Right kidney (tissue), 9 donors: ENCODE data around the gene TMEM35A.
"Not testable (repeated sequence)": the region's sequence is repeated elsewhere in the genome, so short reads cannot be mapped to it uniquely, and the experiment has no call there.

Experiments
- DNase-seq: peaks from one replicate; pipeline ENCODE4 v3.0.0-alpha.2; 2016
- long read RNA-seq, 8 donors: transcript quantifications; one replicate each; lab custom pipeline, GENCODE V29; 2026

Gene TMEM35A
- long read RNA-seq, donor 1, transcript TMEM35A-201 (2 exons, 2,195 nt) = major isoform, 11 of 11 reads
- long read RNA-seq, donor 1, partial matches to known transcripts = 0 of 11 reads
- long read RNA-seq, donor 1, other reads (novel, unspliced or antisense) = 0 of 11 reads
- long read RNA-seq, donor 2, partial matches to known transcripts = 0 of 2 reads
- long read RNA-seq, donor 2, other reads (novel, unspliced or antisense) = 0 of 2 reads
- long read RNA-seq, donor 3, partial matches to known transcripts = 0 of 1 reads
- long read RNA-seq, donor 3, other reads (novel, unspliced or antisense) = 0 of 1 reads
- long read RNA-seq, donor 4, partial matches to known transcripts = 12 of 16 reads
- long read RNA-seq, donor 4, other reads (novel, unspliced or antisense) = 0 of 16 reads
- long read RNA-seq, donor 5, partial matches to known transcripts = 0 of 3 reads
- long read RNA-seq, donor 5, other reads (novel, unspliced or antisense) = 0 of 3 reads
- long read RNA-seq, donor 6, transcript TMEM35A-201 (2 exons, 2,195 nt) = major isoform, 5 of 5 reads
- long read RNA-seq, donor 6, partial matches to known transcripts = 0 of 5 reads
- long read RNA-seq, donor 6, other reads (novel, unspliced or antisense) = 0 of 5 reads
- long read RNA-seq, donor 7, partial matches to known transcripts = 0 of 4 reads
- long read RNA-seq, donor 7, other reads (novel, unspliced or antisense) = 0 of 4 reads
- long read RNA-seq, donor 8, transcript TMEM35A-201 (2 exons, 2,195 nt) = major isoform, 5 of 5 reads
- long read RNA-seq, donor 8, partial matches to known transcripts = 0 of 5 reads
- long read RNA-seq, donor 8, other reads (novel, unspliced or antisense) = 0 of 5 reads

GRCh38 chrX:101078716-101079598, at the start of gene TMEM35A:
Gene TMEM35A (plus strand): TSS chrX:101078879. CDS start chrX:101079003, 124 bp downstream.
- peak; percentile 42 for DNase-seq

GRCh38 chrX:101029665-101030064, 49.0 kb upstream of the TMEM35A start:
- DNase-seq = no peak

GRCh38 chrX:101037231-101037630, 41.4 kb upstream of the TMEM35A start:
- no peak for DNase-seq

GRCh38 chrX:101040197-101040596, 38.5 kb upstream of the TMEM35A start:
- DNase-seq = no peak

GRCh38 chrX:101051153-101051548, 27.5 kb upstream of the TMEM35A start:
- no peak for DNase-seq

- peak; percentile 84 for DNase-seq
Observed at GRCh38 chrX:101051549-101052302, 27.0 kb upstream of the TMEM35A start, which contains the start of gene TRMT2B. Gene TRMT2B (minus strand): TSS chrX:101052111. CDS start chrX:101042289, 9,822 bp downstream.

GRCh38 chrX:101056551-101056950, 22.1 kb upstream of the TMEM35A start:
- not testable (repeated sequence) for DNase-seq

- no peak for DNase-seq
Observed at GRCh38 chrX:101057093-101057714, 21.5 kb upstream of the TMEM35A start.

GRCh38 chrX:101062176-101062575, 16.5 kb upstream of the TMEM35A start:
- DNase-seq = no peak

GRCh38 chrX:101071582-101071981, 7.1 kb upstream of the TMEM35A start:
- no peak for DNase-seq

- DNase-seq = no peak
Observed at GRCh38 chrX:101079736-101080270, 1.1 kb downstream of the TMEM35A start.

- DNase-seq = no peak
Observed at GRCh38 chrX:101080326-101081124, 1.8 kb downstream of the TMEM35A start.

- DNase-seq = no peak
Observed at GRCh38 chrX:101081231-101081630, 2.6 kb downstream of the TMEM35A start.

GRCh38 chrX:101091817-101092216, 13.1 kb downstream of the TMEM35A start:
- no peak for DNase-seq

GRCh38 chrX:101097546-101098453, 19.1 kb downstream of the TMEM35A start, which contains the start of gene CENPI:
Gene CENPI (plus strand): TSS chrX:101098204. CDS start chrX:101101071, 2,867 bp downstream.
- DNase-seq = peak; percentile 70

GRCh38 chrX:101108284-101108683, 29.6 kb downstream of the TMEM35A start:
- no peak for DNase-seq

GRCh38 chrX:101117701-101118100, 39.0 kb downstream of the TMEM35A start:
- DNase-seq = no peak

GRCh38 chrX:101136235-101136634, 57.6 kb downstream of the TMEM35A start:
- DNase-seq = no peak
